GM18519 (cell line): ENCODE data around the gene RAB9A.
A peak's percentile ranks its signal among the peaks of the same experiment; 100 is the strongest.
"Not testable (repeated sequence)": the region's sequence is repeated elsewhere in the genome, so short reads cannot be mapped to it uniquely, and the experiment has no call there.

ENCODE experiments used
- ATAC-seq: cut with Tn5 transposase; IDR thresholded peaks from one replicate; pipeline ENCODE4 v1.9.1; 2021; ENCODE audit warnings: mild to moderate bottlenecking, moderate library complexity; ENCODE audit not compliant: unreplicated experiment, low FRiP score

Gene RAB9A, protein sequence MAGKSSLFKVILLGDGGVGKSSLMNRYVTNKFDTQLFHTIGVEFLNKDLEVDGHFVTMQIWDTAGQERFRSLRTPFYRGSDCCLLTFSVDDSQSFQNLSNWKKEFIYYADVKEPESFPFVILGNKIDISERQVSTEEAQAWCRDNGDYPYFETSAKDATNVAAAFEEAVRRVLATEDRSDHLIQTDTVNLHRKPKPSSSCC

GRCh38 chrX:13688958-13689740 lies at the start of gene RAB9A:
TSS of gene RAB9A (plus strand) at chrX:13689128. CDS start at chrX:13708747, 19,619 bp downstream.
- ATAC-seq, result peak; percentile 42

DNA sequence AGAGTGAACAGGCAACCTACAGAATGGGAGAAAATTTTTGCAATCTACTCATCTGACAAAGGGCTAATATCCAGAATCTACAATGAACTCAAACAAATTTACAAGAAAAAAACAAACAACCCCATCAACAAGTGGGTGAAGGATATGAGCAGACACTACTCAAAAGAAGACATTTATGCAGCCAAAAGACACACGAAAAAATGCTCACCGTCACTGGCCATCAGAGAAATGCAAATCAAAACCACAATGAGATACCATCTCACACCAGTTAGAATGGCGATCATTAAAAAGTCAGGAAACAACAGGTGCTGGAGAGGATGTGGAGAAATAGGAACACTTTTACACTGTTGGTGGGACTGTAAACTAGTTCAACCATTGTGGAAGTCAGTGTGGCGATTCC lies 47.2 kb upstream of the RAB9A start:
- not testable (repeated sequence) for ATAC-seq

DNA sequence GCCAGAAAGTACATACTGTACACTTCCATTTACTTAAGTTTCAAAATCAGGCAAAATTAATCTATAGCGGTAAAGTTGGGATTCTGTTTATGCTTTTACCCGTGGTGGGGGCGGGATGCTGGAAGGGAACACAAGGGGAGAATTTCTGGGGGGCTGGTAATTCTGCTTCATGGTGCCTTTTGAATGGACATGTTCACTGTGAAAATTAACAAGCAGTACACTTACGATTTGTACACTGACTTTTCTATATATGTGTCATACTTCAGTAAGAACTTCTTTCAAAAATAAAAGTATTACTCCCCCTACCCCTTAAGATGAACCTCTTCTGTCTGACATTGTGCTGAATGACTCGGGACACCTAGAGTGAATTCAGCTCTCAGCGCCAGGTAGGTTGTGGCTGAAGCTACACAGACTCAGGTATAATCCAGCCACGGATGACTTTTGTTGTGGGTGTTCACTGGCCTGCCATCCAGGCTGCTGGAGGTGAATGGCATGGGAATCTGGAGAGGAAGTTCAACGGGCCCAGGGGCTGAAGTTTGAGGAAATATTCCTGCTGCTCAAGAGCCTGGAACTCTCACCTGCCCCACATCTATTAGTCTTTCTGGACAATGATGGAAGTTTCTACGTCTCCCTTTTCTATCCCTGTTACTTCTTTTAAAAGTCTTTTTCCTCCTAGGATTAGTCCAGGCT lies 43.3 kb upstream of the RAB9A start:
- no peak for ATAC-seq

DNA sequence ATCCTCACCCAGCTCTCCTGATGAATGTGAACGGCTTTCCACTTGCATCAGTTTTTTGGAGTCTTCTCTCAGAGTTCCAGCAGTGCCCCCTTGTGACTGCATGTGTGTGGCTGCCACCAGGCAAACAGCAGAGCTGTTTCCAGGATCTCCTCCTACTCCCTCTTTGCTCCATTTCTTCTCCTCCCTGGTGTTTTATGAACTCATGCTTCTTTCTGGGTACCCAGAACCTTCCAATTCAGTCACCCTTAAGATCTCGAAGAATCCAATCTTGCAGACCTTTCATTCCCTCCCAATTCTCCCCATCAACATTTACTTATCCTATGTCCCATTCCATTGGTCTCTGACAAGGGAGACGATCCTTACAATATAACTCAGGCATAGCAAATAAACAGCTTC lies 42.8 kb upstream of the RAB9A start:
- ATAC-seq, result no peak

DNA sequence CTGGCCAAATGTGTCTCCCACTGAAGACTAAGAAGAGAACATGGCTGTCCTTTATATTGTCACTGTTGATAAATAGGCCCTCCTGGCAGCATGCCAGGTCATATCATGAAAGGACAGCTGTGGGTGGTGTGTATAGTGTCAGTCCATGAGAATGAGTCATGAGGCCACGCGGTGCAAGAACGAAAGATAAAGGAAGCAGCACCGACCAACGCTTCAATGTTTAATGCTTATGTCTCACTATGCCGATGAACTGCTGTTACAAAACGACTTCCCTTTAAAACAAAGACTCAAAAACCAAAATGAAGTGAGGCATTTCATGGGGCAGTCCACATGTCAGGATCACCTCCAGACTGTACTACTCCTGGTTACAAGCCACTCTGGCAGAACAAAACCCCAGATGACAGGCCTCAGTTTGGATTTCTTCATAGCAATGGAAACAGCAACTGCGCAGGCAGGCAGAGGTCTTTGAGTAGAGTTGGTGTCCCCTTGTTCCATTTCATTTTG lies 41.2 kb upstream of the RAB9A start:
- no peak for ATAC-seq

DNA sequence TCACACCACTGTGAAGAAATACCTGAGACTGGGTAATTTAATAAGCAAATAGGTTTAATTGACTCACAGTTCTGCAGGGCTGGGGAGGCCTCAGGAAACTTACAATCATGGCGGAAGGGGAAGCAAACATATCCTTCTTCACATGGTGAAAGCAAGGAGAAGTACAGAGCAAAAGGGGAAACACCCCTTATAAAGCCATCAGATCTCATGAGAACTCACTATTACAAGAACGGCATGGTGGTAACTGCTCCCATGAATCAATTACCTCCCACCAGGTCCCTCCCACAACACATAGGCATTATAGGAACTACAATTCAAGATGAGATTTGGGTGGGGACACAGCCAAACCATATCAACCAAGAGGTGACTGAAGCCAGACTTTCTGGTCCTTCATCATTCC lies 40.6 kb upstream of the RAB9A start:
- not testable (repeated sequence) for ATAC-seq

DNA sequence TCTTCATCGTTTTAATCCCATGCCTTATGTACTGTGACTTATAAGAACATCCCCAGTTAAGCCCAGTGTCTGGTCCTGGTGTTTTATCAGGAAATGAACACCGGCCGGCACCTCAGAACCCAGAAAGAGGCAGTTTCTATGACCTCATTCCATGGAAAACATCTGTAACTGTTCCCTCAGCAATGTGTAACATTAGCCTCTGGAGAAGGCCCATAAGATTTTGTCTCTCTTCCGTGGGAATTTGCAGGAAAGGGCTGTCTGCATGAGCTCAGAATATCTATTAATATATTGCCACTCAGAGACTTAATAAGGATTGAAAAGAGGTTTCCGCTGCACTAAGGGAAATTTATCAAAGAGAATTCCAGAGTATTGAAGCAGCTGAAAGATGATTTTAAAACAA lies 39.1 kb upstream of the RAB9A start:
- ATAC-seq, result no peak

DNA sequence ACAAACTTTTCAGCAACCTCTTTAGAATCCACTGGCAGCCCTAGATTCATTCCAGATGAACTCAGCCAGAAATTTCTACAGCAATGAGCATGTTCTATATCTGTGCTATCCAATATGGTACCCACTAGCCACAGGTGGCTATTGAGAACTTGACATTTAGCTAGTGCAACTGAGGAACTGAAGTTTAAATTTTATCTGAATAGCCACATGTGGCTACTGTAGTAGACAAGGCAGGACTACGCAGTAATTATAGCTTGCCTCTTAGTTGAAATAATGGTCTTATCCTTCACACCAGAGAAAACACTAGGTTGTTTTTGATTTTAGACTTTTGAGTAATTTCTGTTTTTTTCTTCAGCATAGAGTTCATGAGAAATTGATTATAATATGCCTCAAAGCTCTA lies 38.6 kb upstream of the RAB9A start:
- ATAC-seq, result no peak

DNA sequence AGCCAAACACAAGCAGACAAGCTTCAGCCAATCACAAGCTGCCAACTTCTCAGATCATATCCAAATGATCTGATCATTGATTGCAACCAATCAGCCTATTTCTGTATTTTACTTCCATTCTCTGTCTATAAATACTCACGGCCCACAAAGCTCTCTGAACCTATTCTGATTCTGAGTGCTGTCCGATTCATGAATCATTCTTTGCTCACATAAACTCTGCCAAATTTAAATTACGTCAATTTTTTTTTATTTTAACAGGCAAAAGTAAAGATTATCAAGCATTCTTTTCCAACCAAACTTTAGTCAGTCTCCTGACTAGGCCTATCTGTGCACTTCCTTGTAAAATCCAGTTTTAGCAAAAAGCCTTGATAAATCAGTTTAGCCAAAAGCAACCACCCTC lies 37.8 kb upstream of the RAB9A start:
- no peak for ATAC-seq

DNA sequence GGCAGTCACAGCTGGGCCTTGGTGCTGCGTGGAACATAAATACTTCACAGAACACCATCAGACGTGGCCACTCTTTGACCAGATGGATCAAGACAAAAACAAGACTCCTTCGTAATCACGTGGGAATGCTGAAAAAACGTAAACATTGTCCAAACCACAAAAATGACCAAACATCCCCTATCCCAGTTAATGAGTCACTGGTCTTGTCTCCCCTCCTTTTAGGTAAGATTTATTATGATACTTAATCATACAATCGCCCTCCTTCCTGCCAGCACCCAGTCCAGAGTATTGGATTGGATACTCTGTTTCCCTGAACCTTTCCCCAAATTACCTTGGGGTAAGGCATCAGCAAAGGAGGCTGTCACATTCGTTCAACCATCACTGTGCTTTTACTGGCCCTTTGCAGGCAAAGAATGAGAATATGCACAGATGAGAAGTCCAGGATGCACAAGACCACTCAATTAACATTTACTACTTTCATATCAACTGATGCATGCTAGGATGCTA lies 36.6 kb upstream of the RAB9A start:
- no peak for ATAC-seq

GRCh38 chrX:13652850-13653693 lies 35.9 kb upstream of the RAB9A start, which contains the start of gene TCEANC:
TSS of gene TCEANC (plus strand) at chrX:13653141. CDS start at chrX:13662509, 9,368 bp downstream.
- ATAC-seq, result peak; percentile 94

DNA sequence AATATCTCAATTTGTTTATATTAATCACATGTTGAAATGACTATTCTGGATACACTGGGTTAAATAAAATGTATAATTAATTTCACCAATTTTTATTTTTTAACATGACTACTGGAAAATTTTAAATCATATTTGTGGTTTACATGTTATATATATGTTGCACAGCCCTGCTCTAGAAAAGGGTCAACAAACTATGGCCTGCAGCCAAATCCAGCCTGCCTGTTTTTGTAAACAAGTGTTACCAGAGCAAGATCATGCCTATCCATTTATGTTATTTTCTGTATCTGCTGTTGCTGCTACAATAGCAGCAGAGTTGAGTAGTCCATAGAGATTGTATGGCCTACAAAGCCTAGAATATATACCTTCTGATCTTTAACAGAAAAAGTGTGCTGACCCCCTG lies 34.8 kb upstream of the RAB9A start:
- ATAC-seq, result no peak

DNA sequence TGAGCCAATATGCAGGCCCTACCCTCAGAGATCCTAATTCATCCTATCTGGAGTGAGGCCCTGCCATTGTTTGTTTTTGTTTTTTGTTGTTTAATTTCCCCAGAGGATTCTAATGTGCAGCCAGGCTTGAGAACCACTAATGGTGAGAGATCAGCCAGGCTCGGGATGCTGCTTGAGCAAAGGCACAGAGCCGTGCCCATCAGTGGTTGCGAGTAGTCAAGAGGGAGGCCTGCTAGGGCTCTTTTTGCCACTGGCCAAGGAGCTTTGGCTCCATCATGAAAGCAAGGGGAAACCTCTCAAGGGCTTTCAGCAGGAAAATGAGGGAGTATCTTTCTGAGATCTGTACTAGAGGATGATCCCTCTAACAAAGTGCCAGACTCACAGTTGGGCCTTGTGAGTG lies 33.3 kb upstream of the RAB9A start:
- no peak for ATAC-seq

GRCh38 chrX:13658602-13659001 lies 30.3 kb upstream of the RAB9A start:
- ATAC-seq, result no peak

DNA sequence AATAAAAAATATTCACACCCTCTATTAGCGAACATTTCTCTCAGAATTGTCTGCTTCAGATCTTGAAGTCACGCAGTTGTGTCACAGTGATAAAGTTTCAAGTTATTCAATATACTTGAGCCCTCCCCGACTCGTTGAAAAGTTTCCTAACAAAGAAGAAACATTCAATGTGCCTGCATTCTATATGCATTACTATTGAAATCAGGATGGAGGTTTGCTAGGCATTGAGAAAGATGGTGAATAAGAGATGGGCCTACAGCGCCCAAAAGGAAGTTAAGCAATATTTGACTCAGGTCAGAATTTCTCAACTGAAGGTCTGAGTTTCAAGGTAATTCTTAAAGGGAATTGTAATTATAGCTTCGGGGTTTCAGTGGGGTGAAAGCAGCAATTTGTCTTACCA lies 29.9 kb upstream of the RAB9A start:
- no peak for ATAC-seq

DNA sequence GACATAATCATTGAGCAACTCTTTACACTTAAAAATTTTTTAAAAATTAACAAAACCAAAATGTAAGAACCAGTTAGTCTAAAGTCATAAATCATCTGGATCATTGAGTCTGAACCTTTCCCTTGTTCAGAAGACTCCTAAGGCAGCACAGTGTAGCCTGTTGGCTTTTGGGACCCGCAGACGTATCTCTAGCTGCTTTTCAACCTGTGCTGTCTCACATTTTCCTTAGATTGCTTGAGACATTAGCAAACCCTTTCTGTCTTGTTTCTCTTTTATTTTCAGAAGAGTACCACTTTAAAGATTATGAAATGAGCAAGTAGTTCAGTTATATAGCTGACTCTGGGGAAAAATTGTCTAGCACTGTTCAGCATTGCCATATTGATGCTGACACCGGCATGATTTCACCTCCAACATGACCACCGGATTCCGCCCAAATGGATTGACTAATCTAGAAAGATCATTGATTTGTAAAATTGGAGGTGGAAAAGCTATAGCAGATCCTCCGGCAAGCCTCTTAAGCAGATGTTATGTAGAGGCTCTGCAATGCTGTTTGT lies 27.1 kb upstream of the RAB9A start:
- no peak for ATAC-seq

- no peak for ATAC-seq
These were observed 26.6 kb upstream of the RAB9A start for GRCh38 chrX:13662355-13662791.

DNA sequence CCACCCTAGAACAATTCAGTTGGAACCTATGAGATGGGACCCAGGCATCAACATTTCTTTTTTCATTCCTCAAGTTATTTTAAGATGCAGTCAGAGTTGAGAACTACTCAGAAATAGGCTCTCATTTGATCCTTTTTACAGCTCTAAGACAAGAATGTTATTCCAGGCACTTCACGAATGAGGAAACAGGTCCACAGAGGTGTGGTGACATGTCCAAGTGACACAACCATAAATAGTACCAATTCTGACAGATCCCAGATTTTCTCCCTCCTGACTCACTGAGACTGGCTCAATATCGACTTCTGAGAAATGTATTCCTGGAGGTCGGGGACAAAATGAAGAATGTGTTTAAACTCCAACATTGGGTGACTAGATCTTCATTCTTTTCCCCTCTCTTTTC lies 24.9 kb upstream of the RAB9A start:
- no peak for ATAC-seq

- no peak for ATAC-seq
These were observed 22.1 kb upstream of the RAB9A start for GRCh38 chrX:13666836-13667235.

DNA sequence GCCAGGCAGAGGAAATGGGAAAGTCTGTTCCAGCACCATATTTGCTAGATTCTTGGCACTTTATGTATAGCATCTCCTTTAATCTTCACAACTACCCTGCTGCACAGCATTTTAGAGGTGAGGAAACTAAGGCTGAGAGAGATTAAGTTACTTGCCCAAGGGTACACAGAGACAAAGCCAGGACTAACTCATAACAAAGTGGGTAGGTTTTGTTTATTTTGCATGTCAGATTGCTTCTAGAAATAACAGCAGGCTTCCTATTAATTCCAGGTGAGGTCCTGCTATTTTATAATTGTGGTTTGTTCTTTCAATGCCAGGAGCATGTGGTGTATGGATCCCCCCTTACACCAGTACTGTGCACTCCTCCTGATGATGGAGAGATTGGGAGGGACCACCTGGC lies 21.0 kb upstream of the RAB9A start:
- ATAC-seq, result no peak
